ENCODE results near the gene UCKL1.
"Not testable (repeated sequence)": the region's sequence is repeated elsewhere in the genome, so short reads cannot be mapped to it uniquely, and the experiment has no call there.

The UCKL1 gene

GRCh38 chr20:63917811-63918210 is 38.4 kb downstream of the UCKL1 start:
- no peak for DNase-seq

GRCh38 chr20:63916371-63916939 is 39.8 kb downstream of the UCKL1 start:
- DNase-seq = not testable (repeated sequence)

- no peak for DNase-seq
Measured at GRCh38 chr20:63915471-63915870, 40.7 kb downstream of the UCKL1 start.

- DNase-seq = no peak
Measured at GRCh38 chr20:63913768-63914167, 42.4 kb downstream of the UCKL1 start.

GRCh38 chr20:63911176-63911575 is 45.0 kb downstream of the UCKL1 start:
- no peak for DNase-seq

GRCh38 chr20:63908008-63908682 is 48.1 kb downstream of the UCKL1 start:
- no peak for DNase-seq

- DNase-seq = no peak
Measured at GRCh38 chr20:63903796-63904561, 52.2 kb downstream of the UCKL1 start.

GRCh38 chr20:63900413-63900812 is 55.8 kb downstream of the UCKL1 start:
- no peak for DNase-seq

GRCh38 chr20:63898882-63899558 is 57.2 kb downstream of the UCKL1 start:
- no peak for DNase-seq

GRCh38 chr20:63897978-63898561 is 58.1 kb downstream of the UCKL1 start:
- no peak for DNase-seq

- no peak for DNase-seq
Measured at GRCh38 chr20:63896264-63897105, 59.7 kb downstream of the UCKL1 start.

GRCh38 chr20:63895952-63896263 is 60.3 kb downstream of the UCKL1 start:
- DNase-seq = no peak

GRCh38 chr20:63895202-63895951 is 60.8 kb downstream of the UCKL1 start:
- DNase-seq = no peak

- DNase-seq = peak; percentile 80
Measured at GRCh38 chr20:63894358-63895201, 61.6 kb downstream of the UCKL1 start, which contains the start of gene DNAJC5. Gene DNAJC5, plus strand, starts transcription at chr20:63895126. Its CDS starts 33,220 bp downstream, at chr20:63928346.

- no peak for DNase-seq
Measured at GRCh38 chr20:63893999-63894357, 62.2 kb downstream of the UCKL1 start.

GRCh38 chr20:63892402-63892801 is 63.8 kb downstream of the UCKL1 start:
- no peak for DNase-seq

- no peak for DNase-seq
Measured at GRCh38 chr20:63891061-63892002, 64.9 kb downstream of the UCKL1 start.

- DNase-seq = no peak
Measured at GRCh38 chr20:63890616-63891015, 65.6 kb downstream of the UCKL1 start.

- no peak for DNase-seq
Measured at GRCh38 chr20:63890201-63890576, 66.0 kb downstream of the UCKL1 start.
